ENCODE results near the gene TRIM66.

DNA sequence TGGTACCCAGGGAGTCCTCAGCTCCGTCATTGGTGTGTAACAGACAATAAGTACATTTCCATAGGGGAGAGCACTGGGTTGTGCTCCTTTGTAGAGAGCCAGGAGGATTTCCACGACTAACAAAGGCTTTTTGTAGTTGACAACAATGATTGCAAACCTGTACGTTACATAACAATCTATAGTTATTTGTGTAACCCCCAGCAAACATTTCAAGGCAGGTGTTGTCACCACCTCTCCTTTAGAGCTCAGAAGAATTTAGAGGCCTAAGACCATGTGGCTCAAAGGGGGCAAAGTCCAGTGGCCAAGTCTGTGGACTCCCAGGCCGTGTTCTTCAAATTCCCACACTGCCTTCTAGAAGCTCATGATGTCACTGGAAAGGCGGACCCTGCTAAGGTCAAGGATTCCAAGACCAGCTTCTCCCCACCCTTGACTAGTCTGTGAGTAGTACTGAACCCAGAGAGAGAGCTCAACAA is 15.9 kb upstream of the TRIM66 start:
- TF ChIP-seq, protein P1, sequence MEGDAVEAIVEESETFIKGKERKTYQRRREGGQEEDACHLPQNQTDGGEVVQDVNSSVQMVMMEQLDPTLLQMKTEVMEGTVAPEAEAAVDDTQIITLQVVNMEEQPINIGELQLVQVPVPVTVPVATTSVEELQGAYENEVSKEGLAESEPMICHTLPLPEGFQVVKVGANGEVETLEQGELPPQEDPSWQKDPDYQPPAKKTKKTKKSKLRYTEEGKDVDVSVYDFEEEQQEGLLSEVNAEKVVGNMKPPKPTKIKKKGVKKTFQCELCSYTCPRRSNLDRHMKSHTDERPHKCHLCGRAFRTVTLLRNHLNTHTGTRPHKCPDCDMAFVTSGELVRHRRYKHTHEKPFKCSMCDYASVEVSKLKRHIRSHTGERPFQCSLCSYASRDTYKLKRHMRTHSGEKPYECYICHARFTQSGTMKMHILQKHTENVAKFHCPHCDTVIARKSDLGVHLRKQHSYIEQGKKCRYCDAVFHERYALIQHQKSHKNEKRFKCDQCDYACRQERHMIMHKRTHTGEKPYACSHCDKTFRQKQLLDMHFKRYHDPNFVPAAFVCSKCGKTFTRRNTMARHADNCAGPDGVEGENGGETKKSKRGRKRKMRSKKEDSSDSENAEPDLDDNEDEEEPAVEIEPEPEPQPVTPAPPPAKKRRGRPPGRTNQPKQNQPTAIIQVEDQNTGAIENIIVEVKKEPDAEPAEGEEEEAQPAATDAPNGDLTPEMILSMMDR (conservative IDR thresholded peaks at IDR 0.05; ENCODE audit: low read length) = no peak
- no peak for TF ChIP-seq EZH2phosphoT487 (IDR thresholded peaks at IDR 0.05; ENCODE audit: borderline replicate concordance)

Measured in Loucy (cell line).